ENCODE results near the gene RAD54L.

- TF ChIP-seq CTCF (conservative IDR thresholded peaks at IDR 0.05) = no peak
- no peak for TF ChIP-seq EZH2 (IDR thresholded peaks at IDR 0.05; ENCODE audit: low read depth)
Observed at GRCh38 chr1:46300673-46301405, 53.3 kb downstream of the RAD54L start.

All from PC-9 (cell line).